HepG2 (cell line): ENCODE data around the gene PELI3. TPM values are rescaled to one million over a fixed set of nuclear protein-coding genes. Genes with fewer than 3 reads are reported as not detected.

Source experiments
- AHR ChIP-seq: IDR thresholded peaks from 2 replicates; pipeline ENCODE4 v1.6.1; 2018; ENCODE audit warnings: missing genetic modification reagents, missing compliant biosample characterization
- ASH2L ChIP-seq: fragments of 300-600, 200-600 bp; sonication (generic); IDR thresholded peaks from 2 replicates; pipeline ENCODE4 v1.7.0; 2017; ENCODE audit warnings: low read depth, mild to moderate bottlenecking, moderate library complexity, mixed read lengths, low read length; ENCODE audit not compliant: insufficient read length
- CBX1 ChIP-seq: IDR thresholded peaks from one replicate; pipeline ENCODE4 v1.6.1; 2016; ENCODE audit warnings: antibody characterized with exemption, low read depth
- CEBPZ ChIP-seq: IDR thresholded peaks from 2 replicates; pipeline ENCODE4 v1.6.1; 2012; ENCODE audit warnings: low read length, improper control_type of control experiment
- DBP ChIP-seq: sonication (generic); formaldehyde crosslinking; IDR thresholded peaks from 2 replicates; pipeline ENCODE4 v1.4.0; 2020; ENCODE audit warnings: missing genetic modification reagents; ENCODE audit errors: not compliant biosample characterization
- GABPB1 ChIP-seq: IDR thresholded peaks from 2 replicates; pipeline ENCODE4 v1.6.1; 2016; ENCODE audit warnings: mild to moderate bottlenecking, missing genetic modification reagents, moderate library complexity, missing compliant biosample characterization
- GZF1 ChIP-seq: sonication (generic); formaldehyde crosslinking; IDR thresholded peaks from 2 replicates; pipeline ENCODE4 v1.5.1; 2020; ENCODE audit warnings: mild to moderate bottlenecking, missing genetic modification reagents
- KLF15 ChIP-seq: sonication (generic); formaldehyde crosslinking; IDR thresholded peaks from 2 replicates; pipeline ENCODE4 v1.8.1; 2023; ENCODE audit warnings: borderline replicate concordance, mild to moderate bottlenecking, inconsistent platforms, missing genetic modification reagents, mixed read lengths
- PCBP1 ChIP-seq: fragments of 200-400 bp; formaldehyde crosslinking; IDR thresholded peaks from 2 replicates; pipeline ENCODE4 v1.6.1; 2017; ENCODE audit warnings: mild to moderate bottlenecking, low read depth, low read length, borderline replicate concordance
- SATB2 ChIP-seq: sonication (generic); formaldehyde crosslinking; IDR thresholded peaks from 2 replicates; pipeline ENCODE4 v1.5.0; 2020; ENCODE audit warnings: missing genetic modification reagents
- TCF7L2 ChIP-seq: IDR thresholded peaks from 2 replicates; pipeline ENCODE4 v1.6.1; 2011; ENCODE audit warnings: mild to moderate bottlenecking, low read depth, low read length, moderate library complexity
- ZBTB40 ChIP-seq, 2 experiments: fragments of 450-650 bp in 1 of 2; sonication (generic) in 1 of 2; formaldehyde crosslinking in 1 of 2; IDR thresholded peaks; 2 replicates each; pipeline versions ENCODE4 v1.6.1 to v1.8.0; 2016 to 2022; ENCODE audit warnings: antibody characterized with exemption in 1 of 2, mild to moderate bottlenecking in 1 of 2, missing genetic modification reagents in 1 of 2
- ZEB1 ChIP-seq: IDR thresholded peaks from 2 replicates; pipeline ENCODE4 v1.6.1; 2012; ENCODE audit warnings: mild to moderate bottlenecking, low read depth, inconsistent platforms; ENCODE audit not compliant: insufficient replicate concordance
- ZNF569 ChIP-seq: sonication (generic); formaldehyde crosslinking; IDR thresholded peaks from 2 replicates; pipeline ENCODE4 v1.5.0; 2020; ENCODE audit warnings: mild to moderate bottlenecking, missing genetic modification reagents, moderate library complexity, borderline replicate concordance
- ZSCAN29 ChIP-seq: sonication (generic); formaldehyde crosslinking; conservative IDR thresholded peaks from 2 replicates; pipeline ENCODE4 v1.4.0; 2020; ENCODE audit warnings: mild to moderate bottlenecking, missing genetic modification reagents
- polyA plus RNA-seq, 8 experiments: library from polyadenylated mRNA; depleted of rRNA in 3 of 8; stranded (reverse) in 7 of 8; unstranded in 1 of 8; fragments of >200 nt; fragmentation: Illumina TruSeq in 4 of 8; extraction: Trizol in 4 of 8; gene quantifications; 2 replicates each; pipeline versions ENCODE4 v1.2.1 to v1.2.3, GENCODE V29; 2011 to 2016; ENCODE audit warnings: low read depth in 4 of 8, missing spikeins in 1 of 8, mixed read lengths in 1 of 8; ENCODE audit not compliant: insufficient read depth in 1 of 8
- total RNA-seq, 5 experiments: library from RNA; depleted of rRNA; stranded (reverse); fragments of >200 nt; fragmentation: Illumina TruSeq; extraction: Trizol; gene quantifications; 2 replicates each; pipeline ENCODE4 v1.2.3, GENCODE V29; 2016; ENCODE audit warnings: low read depth in 1 of 5

PELI3 gene
- total and polyA plus RNA-seq, 2 of the 13 experiments (the other 11 are each of a cell fraction or from before 2014, with no cell fraction given), result 2.0 to 4.0 TPM

- TF ChIP-seq TCF7L2 (no peak), SATB2 (CRISPR knock-in tag) (no peak), CBX1 (no peak), PCBP1 (no peak), AHR (no peak), GZF1 (CRISPR knock-in tag) (no peak), ZNF569 (CRISPR knock-in tag) (no peak), ASH2L (peak; percentile 95), KLF15 (CRISPR knock-in tag) (no peak), DBP (CRISPR knock-in tag) (no peak), ZSCAN29 (no peak), ZBTB40 (IDR thresholded peaks at IDR 0.05) (no peak), ZBTB40 (CRISPR knock-in tag; IDR thresholded peaks at IDR 0.05) (peak; percentile 65), CEBPZ (no peak), GABPB1 (CRISPR knock-in tag) (peak; percentile 67), ZEB1 (peak; percentile 74)
Observed at GRCh38 chr11:66438504-66439466, 27.9 kb upstream of the PELI3 start, which contains the start of gene MRPL11 (continued).
